A673 (cell line): ENCODE measurements around the gene CD302. TPM values are rescaled to one million over a fixed set of nuclear protein-coding genes. Genes with fewer than 3 reads are reported as not detected.
"Not testable (repeated sequence)": the region's sequence is repeated elsewhere in the genome, so short reads cannot be mapped to it uniquely, and the experiment has no call there.

Experiments
- BruUV-seq: library from RNA; stranded (reverse); fragments of 400-500 nt; replicated peaks from 2 replicates; lab custom pipeline; 2021; lab: Mats Ljungman, UMichigan
- CTCF ChIA-PET: fragments of 300-600 bp; sonication (Branson Sonifier 250); formaldehyde crosslinking; loops from one replicate; lab custom pipeline; 2022; ENCODE audit warnings: antibody characterized with exemption; lab: Charles Lee
- POLR2A ChIA-PET: fragments of 300-600 bp; sonication (Branson Sonifier 250); formaldehyde crosslinking; loops from one replicate; lab custom pipeline; 2022; ENCODE audit warnings: antibody characterized with exemption; ENCODE audit not compliant: low non-redundant PET; lab: Charles Lee
- DNase-seq: peaks from one replicate; pipeline ENCODE4 v3.0.0-alpha.2; 2015; ENCODE audit warnings: low spot score
- H3K27ac ChIP-seq: fragments of 200-600 bp; sonication (generic); 2 replicates; pipeline ENCODE4 v1.5.1; 2016; ENCODE audit warnings: mixed run types, low read depth, mild to moderate bottlenecking, mixed read lengths, antibody characterized with exemption, low read length; ENCODE audit not compliant: poor library complexity, severe bottlenecking
- H3K27me3 ChIP-seq: fragments of 200-600 bp; sonication (generic); replicated peaks from 2 replicates; pipeline ENCODE4 v1.6.1; 2017; ENCODE audit warnings: mixed run types, low read depth, mild to moderate bottlenecking, mixed read lengths, antibody characterized with exemption, low read length; ENCODE audit not compliant: insufficient read depth, poor library complexity
- H3K36me3 ChIP-seq: fragments of 200-600 bp; sonication (generic); 2 replicates; pipeline ENCODE4 v1.6.1; 2016; ENCODE audit warnings: mixed run types, mild to moderate bottlenecking, mixed read lengths, antibody characterized with exemption, low read length; ENCODE audit not compliant: insufficient read depth, poor library complexity, severe bottlenecking
- H3K4me1 ChIP-seq: fragments of 200-600 bp; sonication (generic); 2 replicates; pipeline ENCODE4 v1.6.1; 2017; ENCODE audit warnings: mixed run types, mild to moderate bottlenecking, mixed read lengths, antibody characterized with exemption, low read length; ENCODE audit not compliant: insufficient read depth, poor library complexity, severe bottlenecking
- H3K4me3 ChIP-seq: fragments of 200-600 bp; sonication (generic); 2 replicates; pipeline ENCODE4 v1.5.1; 2016; ENCODE audit warnings: low read depth, mixed run types, mild to moderate bottlenecking, mixed read lengths, low read length; ENCODE audit not compliant: poor library complexity, severe bottlenecking
- H3K9me3 ChIP-seq: fragments of 200-600 bp; sonication (generic); 2 replicates; pipeline ENCODE4 v1.6.1; 2016; ENCODE audit warnings: mixed run types, low read depth, mild to moderate bottlenecking, mixed read lengths, antibody characterized with exemption, low read length; ENCODE audit not compliant: poor library complexity, severe bottlenecking
- EZH2 ChIP-seq: fragments of 200-600 bp; sonication (generic); IDR thresholded peaks from 2 replicates; pipeline ENCODE4 v1.6.1; 2017; ENCODE audit warnings: borderline replicate concordance, low read depth, mild to moderate bottlenecking, mixed read lengths, antibody characterized with exemption, low read length; ENCODE audit not compliant: poor library complexity, severe bottlenecking
- intact Hi-C: fragments of 100-400 bp; cut with micrococcal nuclease; formaldehyde crosslinking; loops from one replicate; pipeline ENCODE4 v1.10.0; 2022; ENCODE audit not compliant: unreplicated experiment
- total RNA-seq: library from RNA; stranded (reverse); gene quantifications from 2 replicates; pipeline ENCODE4 v1.2.3, GENCODE V29; 2021
- TF ChIP-seq, protein P1 (sequence below): fragments of 300-800, 200-600 bp; sonication (generic); conservative IDR thresholded peaks from 2 replicates; pipeline ENCODE4 v1.5.1; 2017; ENCODE audit warnings: low read depth, mild to moderate bottlenecking, antibody characterized with exemption, low read length, moderate library complexity, mixed read lengths

CD302 gene
- total RNA-seq, 1 experiment from 2014 or later, result 0.24 TPM

DNA sequence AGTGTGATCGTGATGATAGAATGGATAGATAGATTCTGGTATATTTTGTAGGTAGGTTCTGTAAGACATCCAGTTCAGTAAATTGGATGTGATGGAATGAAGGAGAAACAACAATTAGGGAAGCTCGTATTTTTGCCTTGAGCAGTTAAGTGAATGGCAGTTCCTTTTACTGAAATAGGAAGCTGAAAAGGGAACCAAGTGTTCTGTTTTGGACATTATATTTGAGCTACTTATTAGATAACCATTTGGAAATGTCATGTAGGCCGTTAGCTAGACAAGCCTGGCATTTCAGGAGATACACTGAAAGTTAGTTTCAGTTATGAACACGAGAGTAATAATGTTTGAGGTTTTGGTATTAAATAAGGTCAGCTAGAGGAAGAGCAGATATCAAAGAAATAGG is 44.2 kb downstream of the CD302 start:
- ChIA-PET CTCF (interaction anchor here (0.5 kb wide), 1 partner anchor 138 kb away, joined by 6 read pairs; no protein-coding TSS in a partner anchor), POLR2A (no interaction called here)
- no peak for DNase-seq
- no TSS peak for BruUV-seq
- H3K27ac ChIP-seq, result no peak overlapping the region
- H3K9me3 ChIP-seq, result no peaks in the 10 kb centered on the region
- intact Hi-C loops, result no loop called here
- H3K36me3 ChIP-seq, result peaks cover 82% of the 10 kb centered on the region
- H3K4me1 ChIP-seq, result no peaks in the 10 kb centered on the region
- TF ChIP-seq, protein P1, sequence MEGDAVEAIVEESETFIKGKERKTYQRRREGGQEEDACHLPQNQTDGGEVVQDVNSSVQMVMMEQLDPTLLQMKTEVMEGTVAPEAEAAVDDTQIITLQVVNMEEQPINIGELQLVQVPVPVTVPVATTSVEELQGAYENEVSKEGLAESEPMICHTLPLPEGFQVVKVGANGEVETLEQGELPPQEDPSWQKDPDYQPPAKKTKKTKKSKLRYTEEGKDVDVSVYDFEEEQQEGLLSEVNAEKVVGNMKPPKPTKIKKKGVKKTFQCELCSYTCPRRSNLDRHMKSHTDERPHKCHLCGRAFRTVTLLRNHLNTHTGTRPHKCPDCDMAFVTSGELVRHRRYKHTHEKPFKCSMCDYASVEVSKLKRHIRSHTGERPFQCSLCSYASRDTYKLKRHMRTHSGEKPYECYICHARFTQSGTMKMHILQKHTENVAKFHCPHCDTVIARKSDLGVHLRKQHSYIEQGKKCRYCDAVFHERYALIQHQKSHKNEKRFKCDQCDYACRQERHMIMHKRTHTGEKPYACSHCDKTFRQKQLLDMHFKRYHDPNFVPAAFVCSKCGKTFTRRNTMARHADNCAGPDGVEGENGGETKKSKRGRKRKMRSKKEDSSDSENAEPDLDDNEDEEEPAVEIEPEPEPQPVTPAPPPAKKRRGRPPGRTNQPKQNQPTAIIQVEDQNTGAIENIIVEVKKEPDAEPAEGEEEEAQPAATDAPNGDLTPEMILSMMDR, result no peak
- TF ChIP-seq EZH2, result no peak
- H3K27me3 ChIP-seq, result no peaks in the 10 kb centered on the region
- H3K4me3 ChIP-seq, result no peak overlapping the region

DNA sequence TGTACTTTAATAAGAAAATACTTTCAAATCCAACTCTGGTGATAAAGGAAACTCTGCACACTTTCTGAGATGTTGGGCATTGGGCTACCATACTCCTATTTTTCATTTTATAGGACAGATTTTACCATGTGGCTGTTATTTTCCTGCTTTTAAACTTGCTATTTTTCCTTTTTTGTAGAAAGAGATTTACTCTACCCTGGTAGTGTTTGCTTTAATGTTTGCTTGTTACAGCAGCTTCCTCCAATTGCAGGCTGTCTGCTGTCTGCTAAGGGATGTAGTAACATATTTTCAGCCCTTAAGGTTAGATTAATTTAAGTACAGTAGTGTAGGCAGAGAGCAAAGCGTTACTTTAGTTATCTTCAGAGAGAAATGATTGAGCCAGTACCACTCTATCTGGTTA is 47.1 kb downstream of the CD302 start:
- Histone ChIP-seq H3K36me3 (peaks cover 84% of the 10 kb centered on the region), H3K27ac (no peak overlapping the region), H3K9me3 (no peaks in the 10 kb centered on the region), H3K4me3 (no peak overlapping the region), H3K4me1 (no peaks in the 10 kb centered on the region), H3K27me3 (no peaks in the 10 kb centered on the region)
- ChIA-PET CTCF (no interaction called here), POLR2A (no interaction called here)
- no TSS peak for BruUV-seq
- no peak for DNase-seq
- intact Hi-C loops, result no loop called here
- no peak for TF ChIP-seq EZH2
- TF ChIP-seq, protein P1, result no peak

DNA sequence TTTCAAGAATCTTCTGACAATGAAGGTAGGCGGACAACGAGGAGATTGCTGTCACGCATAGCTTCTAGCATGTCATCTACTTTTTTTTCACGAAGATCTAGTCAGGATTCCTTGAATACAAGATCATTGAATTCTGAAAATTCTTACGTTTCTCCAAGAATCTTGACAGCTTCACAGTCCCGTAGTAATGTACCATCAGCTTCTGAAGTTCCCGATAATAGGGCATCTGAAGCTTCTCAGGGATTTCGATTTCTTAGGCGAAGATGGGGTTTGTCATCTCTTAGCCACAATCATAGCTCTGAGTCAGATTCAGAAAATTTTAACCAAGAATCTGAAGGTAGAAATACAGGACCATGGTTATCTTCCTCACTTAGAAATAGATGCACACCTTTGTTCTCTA is 49.9 kb downstream of the CD302 start:
- no peaks in the 10 kb centered on the region for H3K4me1 ChIP-seq
- no peak for TF ChIP-seq EZH2
- TF ChIP-seq, protein P1, result no peak

GRCh38 chr2:159745237-159745636 is 52.8 kb downstream of the CD302 start:
- DNase-seq, H3K27me3 ChIP-seq, BruUV-seq, H3K4me3 ChIP-seq, H3K27ac ChIP-seq, POLR2A ChIA-PET, intact Hi-C loops, H3K9me3 ChIP-seq, CTCF ChIA-PET, H3K4me1 ChIP-seq: not testable (repeated sequence)
- peaks cover 66% of the 10 kb centered on the region for H3K36me3 ChIP-seq

More for the DNA sequence above, 49.9 kb downstream of the CD302 start:
- Histone ChIP-seq H3K36me3 (peaks cover 78% of the 10 kb centered on the region), H3K27me3 (no peaks in the 10 kb centered on the region), H3K27ac (no peak overlapping the region), H3K4me3 (no peak overlapping the region), H3K9me3 (no peaks in the 10 kb centered on the region)
- no peak for DNase-seq
- CTCF ChIA-PET, result no interaction called here
- POLR2A ChIA-PET, result no interaction called here
- TSS peak; percentile 13 for BruUV-seq
- intact Hi-C loops, result no loop called here
